WTC11 (cell line): ENCODE results near the gene ABLIM2. TPM values are rescaled to one million over a fixed set of nuclear protein-coding genes. Genes with fewer than 3 reads are reported as not detected.

Source experiments
- ATAC-seq: fragments of 200-7000 bp; cut with Tn5 transposase; 2 replicates; pipeline ENCODE4 v1.10.0; 2021; ENCODE audit warnings: mild to moderate bottlenecking, moderate library complexity
- CTCF ChIA-PET: fragments of 300-600 bp; sonication (Branson Sonifier 250); formaldehyde crosslinking; loops from one replicate; lab custom pipeline; 2021; ENCODE audit warnings: antibody characterized with exemption; lab: Charles Lee
- POLR2A ChIA-PET: fragments of 350-600 bp; sonication (Branson Sonifier 250); formaldehyde crosslinking; loops from one replicate; lab custom pipeline; 2021; ENCODE audit warnings: antibody characterized with exemption; lab: Charles Lee
- DNase-seq: peaks from one replicate; pipeline ENCODE4 v3.0.0; 2021; ENCODE audit warnings: low spot score
- H3K27ac Mint-ChIP-seq: 2 replicates; pipeline ENCODE4 v1.8.0; 2021; ENCODE audit warnings: mixed read lengths
- H3K27me3 Mint-ChIP-seq: 2 replicates; pipeline ENCODE4 v1.8.0; 2021; ENCODE audit warnings: low read depth, mild to moderate bottlenecking, moderate library complexity, mixed read lengths
- H3K36me3 Mint-ChIP-seq: 2 replicates; pipeline ENCODE4 v1.8.0; 2021; ENCODE audit warnings: mixed read lengths
- H3K4me1 Mint-ChIP-seq: 2 replicates; pipeline ENCODE4 v1.8.0; 2022; ENCODE audit warnings: mixed read lengths
- H3K4me3 Mint-ChIP-seq: 2 replicates; pipeline ENCODE4 v1.8.0; 2021; ENCODE audit warnings: mild to moderate bottlenecking, moderate library complexity, mixed read lengths
- H3K9me3 Mint-ChIP-seq: 2 replicates; pipeline ENCODE4 v1.8.0; 2021; ENCODE audit warnings: mixed read lengths
- ARID4B ChIP-seq: sonication (generic); formaldehyde crosslinking; IDR thresholded peaks from 2 replicates; pipeline ENCODE4 v1.8.0; 2023; ENCODE audit warnings: missing genetic modification reagents, mild to moderate bottlenecking, borderline replicate concordance
- ELF4 ChIP-seq: sonication (generic); formaldehyde crosslinking; IDR thresholded peaks from 2 replicates; pipeline ENCODE4 v1.8.1; 2022; ENCODE audit warnings: low read depth, mild to moderate bottlenecking, moderate library complexity, missing genetic modification reagents
- ERG ChIP-seq: fragments of 250-450 bp; sonication (Bioruptor Pico); IDR thresholded peaks from 2 replicates; pipeline ENCODE4 v1.8.0; 2021; ENCODE audit warnings: mild to moderate bottlenecking
- FOXJ3 ChIP-seq: sonication (generic); formaldehyde crosslinking; IDR thresholded peaks from 2 replicates; pipeline ENCODE4 v1.9.0; 2021; ENCODE audit warnings: missing genetic modification reagents, mild to moderate bottlenecking, borderline replicate concordance
- GABPB1 ChIP-seq: sonication (generic); formaldehyde crosslinking; IDR thresholded peaks from 2 replicates; pipeline ENCODE4 v1.8.1; 2023; ENCODE audit warnings: mild to moderate bottlenecking, missing genetic modification reagents
- JUN ChIP-seq: sonication (generic); formaldehyde crosslinking; IDR thresholded peaks from 2 replicates; pipeline ENCODE4 v1.8.0; 2023; ENCODE audit warnings: mild to moderate bottlenecking, missing genetic modification reagents
- MLX ChIP-seq: sonication (generic); formaldehyde crosslinking; IDR thresholded peaks from 2 replicates; pipeline ENCODE4 v1.8.1; 2023; ENCODE audit warnings: mild to moderate bottlenecking, missing genetic modification reagents, moderate library complexity
- MXD4 ChIP-seq: fragments of 250-450 bp; sonication (Bioruptor Pico); IDR thresholded peaks from 2 replicates; pipeline ENCODE4 v1.8.0; 2021; ENCODE audit warnings: mild to moderate bottlenecking, moderate library complexity, borderline replicate concordance
- NR3C1 ChIP-seq: sonication (generic); formaldehyde crosslinking; conservative IDR thresholded peaks from 2 replicates; pipeline ENCODE4 v1.8.1; 2023; ENCODE audit warnings: low read depth, mild to moderate bottlenecking, missing genetic modification reagents
- PRDM15 ChIP-seq: sonication (generic); formaldehyde crosslinking; IDR thresholded peaks from 2 replicates; pipeline ENCODE4 v1.8.0; 2022; ENCODE audit warnings: missing genetic modification reagents
- SMAD3 ChIP-seq: sonication (generic); formaldehyde crosslinking; IDR thresholded peaks from 2 replicates; pipeline ENCODE4 v1.8.0; 2022; ENCODE audit warnings: missing genetic modification reagents, mild to moderate bottlenecking, borderline replicate concordance
- SOX15 ChIP-seq: fragments of 250-450 bp; sonication (Bioruptor Pico); IDR thresholded peaks from 2 replicates; pipeline ENCODE4 v1.9.0; 2021; ENCODE audit warnings: mild to moderate bottlenecking
- SP1 ChIP-seq: sonication (generic); formaldehyde crosslinking; conservative IDR thresholded peaks from 2 replicates; pipeline ENCODE4 v1.8.1; 2022; ENCODE audit warnings: missing genetic modification reagents
- USF2 ChIP-seq: sonication (generic); formaldehyde crosslinking; IDR thresholded peaks from 2 replicates; pipeline ENCODE4 v1.8.1; 2023; ENCODE audit warnings: mild to moderate bottlenecking, missing genetic modification reagents, moderate library complexity
- ZBTB21 ChIP-seq: sonication (generic); formaldehyde crosslinking; IDR thresholded peaks from 2 replicates; pipeline ENCODE4 v1.8.1; 2023; ENCODE audit warnings: mild to moderate bottlenecking, missing genetic modification reagents, borderline replicate concordance
- ZNF121 ChIP-seq: sonication (generic); formaldehyde crosslinking; IDR thresholded peaks from 2 replicates; pipeline ENCODE4 v1.8.0; 2023; ENCODE audit warnings: missing genetic modification reagents
- ZNF219 ChIP-seq: sonication (generic); formaldehyde crosslinking; IDR thresholded peaks from 2 replicates; pipeline ENCODE4 v1.8.0; 2023; ENCODE audit warnings: missing genetic modification reagents, mild to moderate bottlenecking, borderline replicate concordance
- ZNF317 ChIP-seq: sonication (generic); formaldehyde crosslinking; IDR thresholded peaks from 2 replicates; pipeline ENCODE4 v1.8.1; 2023; ENCODE audit warnings: low read depth, mild to moderate bottlenecking, moderate library complexity, missing genetic modification reagents, borderline replicate concordance
- ZNF532 ChIP-seq: fragments of 250-450 bp; sonication (Bioruptor Pico); IDR thresholded peaks from 2 replicates; pipeline ENCODE4 v1.9.0; 2021; ENCODE audit warnings: mild to moderate bottlenecking, borderline replicate concordance
- total RNA-seq: library from RNA; stranded (reverse); gene quantifications from 3 replicates; pipeline ENCODE4 v1.2.3, GENCODE V29; 2021

The ABLIM2 gene
- total RNA-seq, 1 experiment from 2014 or later: 2.6 TPM

GRCh38 chr4:7974425-7974824, 184.2 kb downstream of the ABLIM2 start (continued):
- TF ChIP-seq ZNF532 (CRISPR knock-in tag): no peak

GRCh38 chr4:7973545-7973981, 185.1 kb downstream of the ABLIM2 start:
- Mint-ChIP-seq H3K4me1 (peaks cover 39% of the 10 kb centered on the region), H3K27ac (no peak overlapping the region), H3K36me3 (no peaks in the 10 kb centered on the region), H3K4me3 (no peak overlapping the region), H3K27me3 (no peaks in the 10 kb centered on the region), H3K9me3 (no peaks in the 10 kb centered on the region)
- DNase-seq (no peak), ATAC-seq (no peak)
- no peak for TF ChIP-seq GABPB1 (CRISPR knock-in tag)
- TF ChIP-seq MLX: no peak
- TF ChIP-seq JUN (CRISPR knock-in tag): no peak
- TF ChIP-seq ZNF317: no peak
- TF ChIP-seq ARID4B (CRISPR knock-in tag): no peak
- no peak for TF ChIP-seq ZBTB21
- no peak for TF ChIP-seq MXD4 (CRISPR knock-in tag)
- TF ChIP-seq USF2 (CRISPR knock-in tag): no peak
- no peak for TF ChIP-seq FOXJ3 (CRISPR knock-in tag)
- no peak for TF ChIP-seq SMAD3 (CRISPR knock-in tag)
- no peak for TF ChIP-seq ZNF219 (CRISPR knock-in tag)
- TF ChIP-seq NR3C1 (CRISPR knock-in tag): no peak
- no peak for TF ChIP-seq ZNF121
- TF ChIP-seq ELF4 (CRISPR knock-in tag): no peak
- TF ChIP-seq SOX15 (CRISPR knock-in tag): no peak
- no peak for TF ChIP-seq SP1 (CRISPR knock-in tag)
- no peak for TF ChIP-seq PRDM15 (CRISPR knock-in tag)
- no peak for TF ChIP-seq ERG (CRISPR knock-in tag)
- CTCF ChIA-PET: interaction anchor here (0.9 kb wide), 1 partner anchor 211 kb away, joined by 4 read pairs; no protein-coding TSS in a partner anchor
- POLR2A ChIA-PET: no interaction called here
